Subcutaneous abdominal adipose tissue (tissue), 5 donors: ENCODE results near the gene GPR84.

Source experiments
- H3K27ac ChIP-seq: one replicate; pipeline ENCODE4 v1.7.0; 2013; ENCODE audit warnings: low read depth, mild to moderate bottlenecking, inconsistent platforms, low read length, moderate library complexity
- H3K27me3 ChIP-seq, 5 donors: one replicate each; pipeline ENCODE4 v1.7.0; 2013; ENCODE audit warnings: low read length in 5 of 5, inconsistent platforms in 1 of 5; ENCODE audit not compliant: control insufficient read depth in 5 of 5, insufficient read depth in 4 of 5
- H3K36me3 ChIP-seq, 5 donors: one replicate each; pipeline ENCODE4 v1.7.0; 2013; ENCODE audit warnings: low read length in 5 of 5; ENCODE audit not compliant: control insufficient read depth in 5 of 5, insufficient read depth in 5 of 5
- H3K4me1 ChIP-seq, 5 donors: one replicate each; pipeline ENCODE4 v1.7.0; 2013; ENCODE audit warnings: low read length in 5 of 5, mild to moderate bottlenecking in 3 of 5, moderate library complexity in 1 of 5; ENCODE audit not compliant: control insufficient read depth in 5 of 5, insufficient read depth in 5 of 5
- H3K4me3 ChIP-seq, 5 donors: one replicate each; pipeline ENCODE4 v1.7.0; 2013; ENCODE audit warnings: low read length in 5 of 5, low read depth in 1 of 5
- H3K9ac ChIP-seq, 5 donors: one replicate each; pipeline ENCODE4 v1.7.0; 2013; ENCODE audit warnings: low read length in 5 of 5, mild to moderate bottlenecking in 4 of 5, moderate library complexity in 3 of 5
- H3K9me3 ChIP-seq, 5 donors: one replicate each; pipeline ENCODE4 v1.7.0; 2013; ENCODE audit warnings: low read length in 5 of 5; ENCODE audit not compliant: control insufficient read depth in 5 of 5
- donor health status: healthy.
- donor health status: healthy.
- donor health status: healthy.
- donor health status: healthy.
- donor health status: healthy.

The GPR84 gene

GRCh38 chr12:54368025-54368708 is 3.9 kb upstream of the GPR84 start:
- H3K9me3 ChIP-seq: no peaks in the 10 kb centered on the region
- peaks cover 0 to 6% (median 0%) of the 10 kb centered on the region in 5 donors for H3K36me3 ChIP-seq
- H3K4me1 ChIP-seq: peaks cover 0 to 56% (median 35%) of the 10 kb centered on the region in 5 donors
- H3K27ac ChIP-seq: no peak overlapping the region
- peak overlapping the region; percentile 12 to 49 (median 32) for H3K4me3 ChIP-seq
- peak overlapping the region in 2 of 5 donors; percentile 25 to 55 for H3K9ac ChIP-seq
- no peaks in the 10 kb centered on the region for H3K27me3 ChIP-seq

DNA sequence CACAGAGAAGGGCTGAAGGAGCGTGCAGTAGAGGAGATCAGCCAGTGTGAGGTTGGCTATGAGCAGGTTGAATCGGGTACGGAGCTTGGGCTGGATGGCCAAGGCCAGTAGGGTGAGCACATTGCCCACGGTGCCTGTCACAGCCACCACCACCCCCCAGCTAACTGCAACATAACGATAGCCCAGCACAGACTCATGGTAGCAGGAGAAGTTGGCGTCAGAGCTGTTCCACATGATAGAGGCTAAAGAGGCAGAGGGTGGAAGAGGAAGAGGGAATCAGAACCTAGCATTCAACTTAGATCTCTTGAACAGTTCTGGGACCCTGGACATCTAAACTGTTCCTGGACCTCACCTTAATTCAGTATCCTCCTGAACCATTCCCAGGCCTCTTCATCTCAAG is 668 bp downstream of the GPR84 start:
- H3K9ac ChIP-seq: no peak overlapping the region
- no peaks in the 10 kb centered on the region for H3K36me3 ChIP-seq
- H3K27ac ChIP-seq: no peak overlapping the region
- H3K9me3 ChIP-seq: no peaks in the 10 kb centered on the region
- no peaks in the 10 kb centered on the region for H3K27me3 ChIP-seq
- peaks cover 2 to 35% (median 13%) of the 10 kb centered on the region in 5 donors for H3K4me1 ChIP-seq
- no peak overlapping the region for H3K4me3 ChIP-seq

DNA sequence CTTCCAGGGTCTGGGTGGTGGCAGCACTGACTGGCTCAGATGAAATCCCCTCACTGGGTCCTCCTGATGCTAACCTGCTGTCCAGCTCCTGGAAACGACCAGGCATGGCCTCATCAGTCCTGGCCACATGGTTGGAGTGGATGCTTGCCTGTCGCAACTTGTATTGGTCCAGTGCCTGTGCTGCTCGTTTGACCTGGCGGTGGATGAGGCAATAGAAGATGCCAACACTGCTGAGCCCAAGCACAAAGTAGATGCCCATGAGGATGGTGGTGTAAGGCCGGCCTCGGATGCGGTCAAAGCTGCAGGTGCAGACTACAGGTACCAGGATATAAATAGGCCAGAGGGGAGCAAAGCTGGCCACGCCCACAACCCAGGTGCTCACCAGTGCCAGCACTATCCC is 1.2 kb downstream of the GPR84 start:
- H3K36me3 ChIP-seq: no peaks in the 10 kb centered on the region
- H3K27ac ChIP-seq: no peak overlapping the region
- H3K9me3 ChIP-seq: no peaks in the 10 kb centered on the region
- H3K4me1 ChIP-seq: peaks cover 6 to 35% (median 15%) of the 10 kb centered on the region in 5 donors
- H3K4me3 ChIP-seq: no peak overlapping the region
- H3K27me3 ChIP-seq: no peaks in the 10 kb centered on the region
- no peak overlapping the region for H3K9ac ChIP-seq

- Histone ChIP-seq H3K4me3 (no peak overlapping the region), H3K9ac (no peak overlapping the region), H3K27me3 (no peaks in the 10 kb centered on the region), H3K9me3 (no peaks in the 10 kb centered on the region), H3K36me3 (no peaks in the 10 kb centered on the region), H3K27ac (peak overlapping the region; percentile 95), H3K4me1 (peaks cover 6 to 38% (median 19%) of the 10 kb centered on the region in 5 donors)
These were observed 3.4 kb downstream of the GPR84 start for GRCh38 chr12:54360717-54361456.

- peak overlapping the region; percentile 59 to 87 (median 68) for H3K9ac ChIP-seq
- no peaks in the 10 kb centered on the region for H3K27me3 ChIP-seq
- no peaks in the 10 kb centered on the region for H3K9me3 ChIP-seq
- H3K4me1 ChIP-seq: peaks cover 6 to 36% (median 19%) of the 10 kb centered on the region in 5 donors
- H3K36me3 ChIP-seq: no peaks in the 10 kb centered on the region
- peak overlapping the region; percentile 58 to 85 (median 76) for H3K4me3 ChIP-seq
- peak overlapping the region; percentile 95 for H3K27ac ChIP-seq
These were observed 4.4 kb downstream of the GPR84 start for GRCh38 chr12:54359762-54360351.

DNA sequence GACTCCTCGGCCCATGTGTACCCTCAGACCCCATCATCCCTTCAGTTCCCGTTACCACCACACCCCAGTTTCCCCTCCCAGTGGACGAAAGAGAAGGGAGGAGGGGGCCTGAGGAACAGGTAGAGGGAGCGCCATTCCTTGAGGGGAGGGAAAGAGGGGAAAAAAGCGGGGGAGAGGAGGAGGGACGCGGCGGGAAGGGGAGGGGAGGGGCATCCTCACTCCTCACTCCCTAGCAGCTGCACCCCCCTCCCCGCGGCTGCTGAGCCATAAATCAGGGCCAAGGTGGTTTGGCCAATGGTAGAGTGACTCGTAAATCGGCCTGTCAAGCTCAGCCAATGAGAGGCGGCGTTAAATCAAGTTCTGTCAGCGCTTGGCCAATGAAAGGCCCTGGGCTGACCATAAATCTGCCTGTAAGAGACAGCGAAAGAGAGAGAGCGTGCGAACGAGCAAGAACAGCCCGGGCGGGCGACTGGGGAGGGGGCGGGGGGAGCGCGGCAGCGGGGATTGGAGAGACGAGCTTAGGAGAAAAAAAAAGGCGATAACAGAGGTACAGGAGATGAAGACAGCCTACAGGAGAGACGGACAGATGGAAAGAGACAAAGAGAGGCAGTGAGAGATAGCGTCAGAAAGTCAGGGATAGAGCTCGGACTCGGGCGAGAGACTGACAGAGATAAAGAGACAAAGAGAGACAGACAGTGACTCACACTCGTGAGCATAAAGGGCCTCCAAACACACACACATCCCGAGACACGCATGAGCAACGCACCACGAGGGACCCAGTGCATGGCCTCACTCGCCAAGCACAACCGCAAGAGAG is 5.1 kb downstream of the GPR84 start:
- Histone ChIP-seq H3K4me3 (peak overlapping the region; percentile 76 to 96 (median 84)), H3K27me3 (no peaks in the 10 kb centered on the region), H3K4me1 (peaks cover 6 to 31% (median 19%) of the 10 kb centered on the region in 5 donors), H3K36me3 (no peaks in the 10 kb centered on the region), H3K27ac (peak overlapping the region; percentile 95), H3K9me3 (no peaks in the 10 kb centered on the region), H3K9ac (peak overlapping the region; percentile 68 to 89 (median 79))

- Histone ChIP-seq H3K27me3 (no peaks in the 10 kb centered on the region), H3K27ac (peak overlapping the region; percentile 95), H3K9me3 (no peaks in the 10 kb centered on the region), H3K9ac (peak overlapping the region; percentile 40 to 89 (median 73)), H3K4me1 (peaks cover 11 to 31% (median 23%) of the 10 kb centered on the region in 5 donors), H3K4me3 (peak overlapping the region; percentile 76 to 96 (median 84)), H3K36me3 (no peaks in the 10 kb centered on the region)
These were observed 5.9 kb downstream of the GPR84 start for GRCh38 chr12:54358191-54358944.

DNA sequence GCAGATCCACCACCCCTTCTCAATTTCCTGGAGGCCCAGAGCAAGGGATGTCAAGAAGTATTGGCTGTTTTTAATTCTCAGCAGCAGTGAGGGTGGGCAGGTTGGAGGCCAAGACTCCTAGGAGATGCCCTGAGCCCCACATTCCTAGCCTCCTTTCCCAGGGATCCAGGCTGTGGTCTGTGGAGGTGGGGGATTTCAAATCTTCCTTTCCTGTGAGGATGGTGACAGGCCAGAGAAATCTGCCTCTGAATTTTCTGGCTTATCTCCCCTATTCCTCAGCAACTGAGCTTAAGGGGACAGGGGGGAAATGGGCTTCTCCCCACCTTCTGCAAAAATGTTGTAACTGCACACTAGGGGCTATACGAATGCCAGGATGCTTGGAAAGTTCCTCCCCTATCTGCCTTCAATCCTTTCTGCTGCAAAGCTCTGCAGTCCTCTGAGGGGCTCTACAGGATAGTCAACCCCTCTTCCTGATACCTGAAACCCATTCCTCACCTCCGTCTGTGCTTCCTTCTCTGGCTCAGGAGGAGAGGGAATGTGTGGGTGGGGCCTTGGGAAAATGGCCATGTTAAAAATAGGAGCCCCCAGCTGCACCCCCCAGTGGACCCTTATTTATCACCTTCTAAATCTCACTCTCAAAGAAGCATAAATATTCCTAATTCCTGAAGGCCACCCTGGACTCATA is 6.6 kb downstream of the GPR84 start:
- Histone ChIP-seq H3K36me3 (peaks cover 0 to 2% (median 0%) of the 10 kb centered on the region in 5 donors), H3K4me3 (no peak overlapping the region), H3K27ac (no peak overlapping the region), H3K4me1 (peaks cover 16 to 38% (median 30%) of the 10 kb centered on the region in 5 donors), H3K9ac (no peak overlapping the region), H3K27me3 (no peaks in the 10 kb centered on the region), H3K9me3 (no peaks in the 10 kb centered on the region)

GRCh38 chr12:54356951-54357356 is 7.3 kb downstream of the GPR84 start:
- peaks cover 0 to 5% (median 0%) of the 10 kb centered on the region in 5 donors for H3K36me3 ChIP-seq
- H3K27ac ChIP-seq: no peak overlapping the region
- H3K4me3 ChIP-seq: no peak overlapping the region
- H3K4me1 ChIP-seq: peaks cover 17 to 45% (median 37%) of the 10 kb centered on the region in 5 donors
- no peaks in the 10 kb centered on the region for H3K9me3 ChIP-seq
- no peaks in the 10 kb centered on the region for H3K27me3 ChIP-seq
- H3K9ac ChIP-seq: no peak overlapping the region
